Measurements from ENCODE around the gene PARP11.

DNA sequence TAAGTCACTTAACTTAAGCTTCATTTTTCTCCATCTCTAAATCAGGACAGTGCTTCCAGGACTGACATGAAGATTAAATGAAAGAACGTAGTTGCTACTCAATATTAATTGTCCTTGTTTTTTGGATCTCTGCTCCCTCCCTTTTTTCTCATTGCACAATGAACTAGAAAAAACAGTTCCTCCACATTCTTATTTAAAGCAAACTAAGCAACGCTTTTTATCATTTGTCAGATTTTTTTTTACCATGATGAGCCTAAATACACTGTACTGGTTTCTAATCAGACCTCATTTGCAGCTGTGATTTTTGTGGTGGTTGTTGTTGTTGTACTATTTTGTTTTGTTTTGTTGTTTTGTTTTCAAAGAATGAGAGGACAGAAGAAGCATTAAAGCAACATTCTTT, 23.2 kb upstream of the PARP11 start:
- TF ChIP-seq TAF1 (conservative IDR thresholded peaks at IDR 0.05) (no peak), JUND (IDR thresholded peaks at IDR 0.05) (no peak), GABPA (IDR thresholded peaks at IDR 0.05 in 1 of 2, conservative IDR thresholded peaks at IDR 0.05 in 1 of 2) (no peak), RAD21 (IDR thresholded peaks at IDR 0.05) (no peak), FOXA2 (IDR thresholded peaks at IDR 0.05) (no peak), YY1 (IDR thresholded peaks at IDR 0.05) (no peak), MAX (IDR thresholded peaks at IDR 0.05) (no peak), ATF3 (IDR thresholded peaks at IDR 0.05) (no peak), ZBTB33 (IDR thresholded peaks at IDR 0.05) (no peak), SP1 (IDR thresholded peaks at IDR 0.05) (no peak), RXRA (IDR thresholded peaks at IDR 0.05) (no peak)
- TF ChIP-seq, protein P1, sequence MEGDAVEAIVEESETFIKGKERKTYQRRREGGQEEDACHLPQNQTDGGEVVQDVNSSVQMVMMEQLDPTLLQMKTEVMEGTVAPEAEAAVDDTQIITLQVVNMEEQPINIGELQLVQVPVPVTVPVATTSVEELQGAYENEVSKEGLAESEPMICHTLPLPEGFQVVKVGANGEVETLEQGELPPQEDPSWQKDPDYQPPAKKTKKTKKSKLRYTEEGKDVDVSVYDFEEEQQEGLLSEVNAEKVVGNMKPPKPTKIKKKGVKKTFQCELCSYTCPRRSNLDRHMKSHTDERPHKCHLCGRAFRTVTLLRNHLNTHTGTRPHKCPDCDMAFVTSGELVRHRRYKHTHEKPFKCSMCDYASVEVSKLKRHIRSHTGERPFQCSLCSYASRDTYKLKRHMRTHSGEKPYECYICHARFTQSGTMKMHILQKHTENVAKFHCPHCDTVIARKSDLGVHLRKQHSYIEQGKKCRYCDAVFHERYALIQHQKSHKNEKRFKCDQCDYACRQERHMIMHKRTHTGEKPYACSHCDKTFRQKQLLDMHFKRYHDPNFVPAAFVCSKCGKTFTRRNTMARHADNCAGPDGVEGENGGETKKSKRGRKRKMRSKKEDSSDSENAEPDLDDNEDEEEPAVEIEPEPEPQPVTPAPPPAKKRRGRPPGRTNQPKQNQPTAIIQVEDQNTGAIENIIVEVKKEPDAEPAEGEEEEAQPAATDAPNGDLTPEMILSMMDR (IDR thresholded peaks at IDR 0.05; ENCODE audit: low read depth, low read length, missing input control): no peak
- TF ChIP-seq, protein P2, sequence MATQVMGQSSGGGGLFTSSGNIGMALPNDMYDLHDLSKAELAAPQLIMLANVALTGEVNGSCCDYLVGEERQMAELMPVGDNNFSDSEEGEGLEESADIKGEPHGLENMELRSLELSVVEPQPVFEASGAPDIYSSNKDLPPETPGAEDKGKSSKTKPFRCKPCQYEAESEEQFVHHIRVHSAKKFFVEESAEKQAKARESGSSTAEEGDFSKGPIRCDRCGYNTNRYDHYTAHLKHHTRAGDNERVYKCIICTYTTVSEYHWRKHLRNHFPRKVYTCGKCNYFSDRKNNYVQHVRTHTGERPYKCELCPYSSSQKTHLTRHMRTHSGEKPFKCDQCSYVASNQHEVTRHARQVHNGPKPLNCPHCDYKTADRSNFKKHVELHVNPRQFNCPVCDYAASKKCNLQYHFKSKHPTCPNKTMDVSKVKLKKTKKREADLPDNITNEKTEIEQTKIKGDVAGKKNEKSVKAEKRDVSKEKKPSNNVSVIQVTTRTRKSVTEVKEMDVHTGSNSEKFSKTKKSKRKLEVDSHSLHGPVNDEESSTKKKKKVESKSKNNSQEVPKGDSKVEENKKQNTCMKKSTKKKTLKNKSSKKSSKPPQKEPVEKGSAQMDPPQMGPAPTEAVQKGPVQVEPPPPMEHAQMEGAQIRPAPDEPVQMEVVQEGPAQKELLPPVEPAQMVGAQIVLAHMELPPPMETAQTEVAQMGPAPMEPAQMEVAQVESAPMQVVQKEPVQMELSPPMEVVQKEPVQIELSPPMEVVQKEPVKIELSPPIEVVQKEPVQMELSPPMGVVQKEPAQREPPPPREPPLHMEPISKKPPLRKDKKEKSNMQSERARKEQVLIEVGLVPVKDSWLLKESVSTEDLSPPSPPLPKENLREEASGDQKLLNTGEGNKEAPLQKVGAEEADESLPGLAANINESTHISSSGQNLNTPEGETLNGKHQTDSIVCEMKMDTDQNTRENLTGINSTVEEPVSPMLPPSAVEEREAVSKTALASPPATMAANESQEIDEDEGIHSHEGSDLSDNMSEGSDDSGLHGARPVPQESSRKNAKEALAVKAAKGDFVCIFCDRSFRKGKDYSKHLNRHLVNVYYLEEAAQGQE (IDR thresholded peaks at IDR 0.05): no peak

Measured in liver (tissue), 3 donors.